OCI-LY3 (cell line): ENCODE measurements around the gene HOXB6.

Experiments
- H2AFZ ChIP-seq: fragments of 200-600, 300-600 bp; shearing (Covaris generic); 2 replicates; pipeline ENCODE4 v1.6.0; 2014; ENCODE audit warnings: antibody characterized with exemption, low read depth, low read length
- H3K27ac ChIP-seq: fragments of 200-600, 300-600 bp; sonication (generic); 2 replicates; pipeline ENCODE4 v1.5.1; 2014; ENCODE audit warnings: mild to moderate bottlenecking, low read length, moderate library complexity, mixed read lengths
- H3K27me3 ChIP-seq: fragments of 200-600, 300-600 bp; sonication (generic); 2 replicates; pipeline ENCODE4 v1.6.1; 2014; ENCODE audit warnings: low read depth, low read length, mixed read lengths
- H3K36me3 ChIP-seq: fragments of 200-600, 300-600 bp; sonication (generic); replicated peaks from 2 replicates; pipeline ENCODE3; 2014; ENCODE audit warnings: low read depth, low read length, mixed read lengths
- H3K4me1 ChIP-seq: fragments of 300-600, 200-600 bp; sonication (generic); 2 replicates; pipeline ENCODE4 v1.6.1; 2014; ENCODE audit warnings: low read length, mixed read lengths
- H3K4me2 ChIP-seq: fragments of 200-600, 300-600 bp; sonication (generic); 2 replicates; pipeline ENCODE4 v1.6.1; 2014; ENCODE audit warnings: low read length, mixed read lengths
- H3K4me3 ChIP-seq: fragments of 300-600, 200-600 bp; sonication (generic); 2 replicates; pipeline ENCODE4 v1.5.1; 2014; ENCODE audit warnings: antibody characterized with exemption, mild to moderate bottlenecking, low read length, moderate library complexity
- H3K79me2 ChIP-seq: fragments of 300-600, 200-600 bp; shearing (Covaris generic); 2 replicates; pipeline ENCODE4 v1.6.1; 2014; ENCODE audit warnings: mild to moderate bottlenecking, low read length, mixed read lengths
- H3K9ac ChIP-seq: fragments of 300-600, 200-600 bp; shearing (Covaris generic); 2 replicates; pipeline ENCODE4 v1.6.0; 2014; ENCODE audit warnings: mild to moderate bottlenecking, low read length, moderate library complexity
- H3K9me3 ChIP-seq: fragments of 200-600, 300-600 bp; shearing (Covaris generic); 2 replicates; pipeline ENCODE4 v1.6.1; 2014; ENCODE audit warnings: low read length, mixed read lengths; ENCODE audit not compliant: insufficient read depth
- H4K20me1 ChIP-seq: fragments of 200-600, 300-600 bp; sonication (generic); 2 replicates; pipeline ENCODE4 v1.6.1; 2016; ENCODE audit warnings: low read length, mixed read lengths; ENCODE audit not compliant: insufficient read depth
- EZH2phosphoT487 ChIP-seq: fragments of 200-600 bp; shearing (Covaris generic); IDR thresholded peaks from 2 replicates; pipeline ENCODE4 v1.6.1; 2018; ENCODE audit warnings: antibody characterized with exemption, mixed run types, low read depth
- TF ChIP-seq, protein P1 (sequence below): fragments of 200-600, 300-600 bp; sonication (generic); IDR thresholded peaks from 2 replicates; pipeline ENCODE4 v1.5.1; 2014; ENCODE audit warnings: antibody characterized with exemption, low read length, low read depth

HOXB6 gene

DNA sequence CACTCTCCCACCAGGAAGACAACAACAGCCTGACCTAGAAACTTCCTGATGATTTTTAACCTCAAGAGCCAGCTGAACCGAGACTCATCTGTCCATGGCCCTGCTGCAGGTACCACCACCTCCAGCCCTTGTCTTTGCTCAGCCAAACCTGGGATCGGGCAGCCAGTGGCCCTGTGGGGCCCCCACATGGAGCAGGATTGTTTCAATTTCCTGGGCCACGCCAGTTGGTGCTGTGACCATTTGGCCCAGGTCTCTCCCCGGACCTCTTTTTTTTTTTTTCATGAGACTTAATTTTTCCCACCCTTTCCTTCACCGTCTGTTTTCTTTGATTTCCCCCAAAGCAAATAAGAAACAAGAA is 51.6 kb downstream of the HOXB6 start:
- peaks cover 47% of the 10 kb centered on the region for H3K4me1 ChIP-seq
- H4K20me1 ChIP-seq: no peaks in the 10 kb centered on the region
- H3K79me2 ChIP-seq: peaks cover 36% of the 10 kb centered on the region
- H2AFZ ChIP-seq: no peak overlapping the region; the same call in 1 of the 2 replicates
- H3K9ac ChIP-seq: peak overlapping the region; percentile 81
- H3K36me3 ChIP-seq: peaks cover 24% of the 10 kb centered on the region
- H3K27me3 ChIP-seq: no peaks in the 10 kb centered on the region
- no peaks in the 10 kb centered on the region for H3K9me3 ChIP-seq
- H3K4me3 ChIP-seq: peak overlapping the region; percentile 62
- peak overlapping the region; percentile 94 for H3K27ac ChIP-seq
- H3K4me2 ChIP-seq: peak overlapping the region; percentile 77
- TF ChIP-seq, protein P1, sequence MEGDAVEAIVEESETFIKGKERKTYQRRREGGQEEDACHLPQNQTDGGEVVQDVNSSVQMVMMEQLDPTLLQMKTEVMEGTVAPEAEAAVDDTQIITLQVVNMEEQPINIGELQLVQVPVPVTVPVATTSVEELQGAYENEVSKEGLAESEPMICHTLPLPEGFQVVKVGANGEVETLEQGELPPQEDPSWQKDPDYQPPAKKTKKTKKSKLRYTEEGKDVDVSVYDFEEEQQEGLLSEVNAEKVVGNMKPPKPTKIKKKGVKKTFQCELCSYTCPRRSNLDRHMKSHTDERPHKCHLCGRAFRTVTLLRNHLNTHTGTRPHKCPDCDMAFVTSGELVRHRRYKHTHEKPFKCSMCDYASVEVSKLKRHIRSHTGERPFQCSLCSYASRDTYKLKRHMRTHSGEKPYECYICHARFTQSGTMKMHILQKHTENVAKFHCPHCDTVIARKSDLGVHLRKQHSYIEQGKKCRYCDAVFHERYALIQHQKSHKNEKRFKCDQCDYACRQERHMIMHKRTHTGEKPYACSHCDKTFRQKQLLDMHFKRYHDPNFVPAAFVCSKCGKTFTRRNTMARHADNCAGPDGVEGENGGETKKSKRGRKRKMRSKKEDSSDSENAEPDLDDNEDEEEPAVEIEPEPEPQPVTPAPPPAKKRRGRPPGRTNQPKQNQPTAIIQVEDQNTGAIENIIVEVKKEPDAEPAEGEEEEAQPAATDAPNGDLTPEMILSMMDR: no peak
- no peak for TF ChIP-seq EZH2phosphoT487

GRCh38 chr17:48552466-48553189 is 52.2 kb downstream of the HOXB6 start:
- no peaks in the 10 kb centered on the region for H3K27me3 ChIP-seq
- H3K4me3 ChIP-seq: peak overlapping the region; percentile 62
- H3K36me3 ChIP-seq: peaks cover 24% of the 10 kb centered on the region
- H3K27ac ChIP-seq: peak overlapping the region; percentile 94
- no peak overlapping the region; the same call in 1 of the 2 replicates for H2AFZ ChIP-seq
- H3K4me1 ChIP-seq: peaks cover 47% of the 10 kb centered on the region
- no peaks in the 10 kb centered on the region for H3K9me3 ChIP-seq
- peak overlapping the region; percentile 81 for H3K9ac ChIP-seq
- TF ChIP-seq, protein P1: peak; percentile 33
- no peak for TF ChIP-seq EZH2phosphoT487
- H4K20me1 ChIP-seq: no peaks in the 10 kb centered on the region
- H3K79me2 ChIP-seq: peaks cover 36% of the 10 kb centered on the region
- peak overlapping the region; percentile 77 for H3K4me2 ChIP-seq

DNA sequence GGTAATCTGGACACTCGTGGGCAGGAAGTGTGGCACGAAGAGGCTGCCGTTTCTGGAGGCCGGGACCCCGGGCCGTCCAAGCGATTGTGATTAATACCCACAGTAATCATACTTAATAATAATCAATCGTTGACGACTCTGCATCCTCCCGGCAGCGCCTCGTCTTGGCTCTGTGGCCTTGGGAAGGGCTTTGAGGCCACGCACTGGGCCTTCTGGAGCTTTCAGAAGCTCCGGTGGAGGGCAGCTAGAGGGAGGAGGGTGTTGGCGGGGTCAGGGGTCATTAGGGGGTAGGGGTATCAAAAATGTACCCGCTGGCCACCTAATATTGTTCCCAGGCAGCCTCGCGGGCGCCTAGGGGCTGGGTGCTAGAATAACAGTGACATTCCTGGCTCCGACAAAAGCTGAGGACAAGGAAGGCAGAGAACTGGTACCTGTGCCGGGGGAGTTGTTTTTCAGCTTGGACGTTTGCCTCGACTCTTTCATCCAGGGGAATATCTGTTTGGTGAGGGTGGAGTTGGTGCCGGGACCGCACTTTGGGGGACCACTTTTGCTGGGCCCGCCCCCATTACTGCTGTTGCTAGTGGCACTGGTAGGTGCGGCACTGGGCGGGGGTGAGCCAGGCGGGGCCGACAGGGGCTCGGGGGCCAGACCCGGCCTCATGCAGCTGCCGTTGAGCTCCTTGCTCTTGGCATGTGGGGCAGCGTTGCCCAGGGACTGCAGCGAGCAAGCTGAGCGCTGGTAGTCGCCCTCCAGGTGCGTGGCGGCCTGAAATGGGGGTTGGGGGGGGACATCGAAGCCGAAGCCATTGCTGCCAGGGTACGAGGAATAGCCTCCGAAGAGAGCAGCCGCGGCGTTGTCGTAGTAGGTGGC is 53.0 kb downstream of the HOXB6 start:
- Histone ChIP-seq H3K27ac (peak overlapping the region; percentile 94), H2AFZ (no peak overlapping the region), H3K79me2 (peaks cover 35% of the 10 kb centered on the region), H3K9me3 (no peaks in the 10 kb centered on the region), H3K27me3 (no peaks in the 10 kb centered on the region), H4K20me1 (no peaks in the 10 kb centered on the region), H3K4me2 (peak overlapping the region; percentile 73), H3K36me3 (peaks cover 24% of the 10 kb centered on the region), H3K4me3 (peak overlapping the region; percentile 60), H3K9ac (peak overlapping the region; percentile 81), H3K4me1 (peaks cover 45% of the 10 kb centered on the region)
- no peak for TF ChIP-seq EZH2phosphoT487
- TF ChIP-seq, protein P1: no peak

DNA sequence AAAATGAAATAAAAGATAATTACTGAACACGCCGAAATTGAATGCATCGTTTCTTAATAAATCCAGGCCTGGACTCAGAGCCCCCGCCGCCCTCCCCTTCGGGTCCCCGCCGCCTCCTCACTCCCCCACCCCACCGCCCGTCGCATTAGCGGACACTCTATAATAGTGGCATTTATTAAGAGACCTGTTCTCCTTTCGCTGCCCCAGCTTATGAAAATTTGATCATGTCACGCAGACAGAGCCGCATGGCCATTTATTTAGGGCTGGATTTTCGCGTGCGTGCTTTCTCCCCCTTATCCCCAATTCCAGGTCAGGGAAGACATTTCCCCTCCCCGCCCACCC is 53.6 kb downstream of the HOXB6 start:
- Histone ChIP-seq H3K36me3 (peaks cover 24% of the 10 kb centered on the region), H3K9ac (no peak overlapping the region), H3K4me2 (no peak overlapping the region), H3K27ac (no peak overlapping the region), H3K4me1 (peaks cover 39% of the 10 kb centered on the region), H3K79me2 (peaks cover 31% of the 10 kb centered on the region), H2AFZ (no peak overlapping the region), H4K20me1 (no peaks in the 10 kb centered on the region), H3K27me3 (no peaks in the 10 kb centered on the region), H3K4me3 (no peak overlapping the region), H3K9me3 (no peaks in the 10 kb centered on the region)
- TF ChIP-seq, protein P1: no peak
